B cell (primary cell): ENCODE results near the gene ME1.

ENCODE experiments used
- CTCF ChIP-seq: fragments of 200-600 bp; IDR thresholded peaks from one replicate; pipeline ENCODE4 v1.8.0; 2022; ENCODE audit warnings: antibody characterized with exemption, mild to moderate bottlenecking
- EZH2 ChIP-seq: IDR thresholded peaks from 2 replicates; pipeline ENCODE4 v1.6.1; 2012; ENCODE audit warnings: borderline replicate concordance, low read depth, mild to moderate bottlenecking, moderate library complexity, low read length; ENCODE audit not compliant: insufficient read depth, poor library complexity, severe bottlenecking

GRCh38 chr6:83313882-83314281 lies 117.0 kb downstream of the ME1 start:
- TF ChIP-seq EZH2 = no peak
- TF ChIP-seq CTCF = no peak
